Measurements from ENCODE around the gene RGS5.

Gene RGS5

DNA sequence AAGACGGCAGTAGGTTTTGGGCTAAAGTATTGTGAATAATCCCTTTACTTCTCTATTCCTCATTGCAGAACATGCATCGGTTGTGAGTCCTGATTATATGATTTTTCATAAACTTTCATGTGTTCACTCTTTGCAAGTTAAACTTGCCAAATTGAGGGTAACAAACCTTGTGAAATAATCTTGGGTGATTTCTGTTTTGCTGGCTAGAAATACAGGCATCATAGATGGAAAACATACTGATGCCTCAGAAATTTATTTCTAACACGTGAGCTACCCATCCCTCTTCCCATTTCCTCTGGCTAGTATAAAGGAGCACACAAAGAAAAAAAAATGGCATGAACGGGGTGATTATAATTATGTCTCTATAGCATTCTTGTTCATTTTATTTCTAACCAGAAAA lies 39.6 kb downstream of the RGS5 start:
- ATAC-seq: no peak
- TF ChIP-seq ZC3H10 (CRISPR knock-in tag; IDR thresholded peaks at IDR 0.05): no peak
- no peak for TF ChIP-seq PPARA (CRISPR knock-in tag; IDR thresholded peaks at IDR 0.05; ENCODE audit: borderline replicate concordance)
- TF ChIP-seq, protein P1, sequence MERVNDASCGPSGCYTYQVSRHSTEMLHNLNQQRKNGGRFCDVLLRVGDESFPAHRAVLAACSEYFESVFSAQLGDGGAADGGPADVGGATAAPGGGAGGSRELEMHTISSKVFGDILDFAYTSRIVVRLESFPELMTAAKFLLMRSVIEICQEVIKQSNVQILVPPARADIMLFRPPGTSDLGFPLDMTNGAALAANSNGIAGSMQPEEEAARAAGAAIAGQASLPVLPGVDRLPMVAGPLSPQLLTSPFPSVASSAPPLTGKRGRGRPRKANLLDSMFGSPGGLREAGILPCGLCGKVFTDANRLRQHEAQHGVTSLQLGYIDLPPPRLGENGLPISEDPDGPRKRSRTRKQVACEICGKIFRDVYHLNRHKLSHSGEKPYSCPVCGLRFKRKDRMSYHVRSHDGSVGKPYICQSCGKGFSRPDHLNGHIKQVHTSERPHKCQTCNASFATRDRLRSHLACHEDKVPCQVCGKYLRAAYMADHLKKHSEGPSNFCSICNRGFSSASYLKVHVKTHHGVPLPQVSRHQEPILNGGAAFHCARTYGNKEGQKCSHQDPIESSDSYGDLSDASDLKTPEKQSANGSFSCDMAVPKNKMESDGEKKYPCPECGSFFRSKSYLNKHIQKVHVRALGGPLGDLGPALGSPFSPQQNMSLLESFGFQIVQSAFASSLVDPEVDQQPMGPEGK (CRISPR knock-in tag; IDR thresholded peaks at IDR 0.05; ENCODE audit: borderline replicate concordance): no peak
- no peak for TF ChIP-seq ZNF70 (CRISPR knock-in tag; IDR thresholded peaks at IDR 0.05)
- TF ChIP-seq ESRRG (CRISPR knock-in tag; IDR thresholded peaks at IDR 0.05): no peak
- TF ChIP-seq, protein P2, sequence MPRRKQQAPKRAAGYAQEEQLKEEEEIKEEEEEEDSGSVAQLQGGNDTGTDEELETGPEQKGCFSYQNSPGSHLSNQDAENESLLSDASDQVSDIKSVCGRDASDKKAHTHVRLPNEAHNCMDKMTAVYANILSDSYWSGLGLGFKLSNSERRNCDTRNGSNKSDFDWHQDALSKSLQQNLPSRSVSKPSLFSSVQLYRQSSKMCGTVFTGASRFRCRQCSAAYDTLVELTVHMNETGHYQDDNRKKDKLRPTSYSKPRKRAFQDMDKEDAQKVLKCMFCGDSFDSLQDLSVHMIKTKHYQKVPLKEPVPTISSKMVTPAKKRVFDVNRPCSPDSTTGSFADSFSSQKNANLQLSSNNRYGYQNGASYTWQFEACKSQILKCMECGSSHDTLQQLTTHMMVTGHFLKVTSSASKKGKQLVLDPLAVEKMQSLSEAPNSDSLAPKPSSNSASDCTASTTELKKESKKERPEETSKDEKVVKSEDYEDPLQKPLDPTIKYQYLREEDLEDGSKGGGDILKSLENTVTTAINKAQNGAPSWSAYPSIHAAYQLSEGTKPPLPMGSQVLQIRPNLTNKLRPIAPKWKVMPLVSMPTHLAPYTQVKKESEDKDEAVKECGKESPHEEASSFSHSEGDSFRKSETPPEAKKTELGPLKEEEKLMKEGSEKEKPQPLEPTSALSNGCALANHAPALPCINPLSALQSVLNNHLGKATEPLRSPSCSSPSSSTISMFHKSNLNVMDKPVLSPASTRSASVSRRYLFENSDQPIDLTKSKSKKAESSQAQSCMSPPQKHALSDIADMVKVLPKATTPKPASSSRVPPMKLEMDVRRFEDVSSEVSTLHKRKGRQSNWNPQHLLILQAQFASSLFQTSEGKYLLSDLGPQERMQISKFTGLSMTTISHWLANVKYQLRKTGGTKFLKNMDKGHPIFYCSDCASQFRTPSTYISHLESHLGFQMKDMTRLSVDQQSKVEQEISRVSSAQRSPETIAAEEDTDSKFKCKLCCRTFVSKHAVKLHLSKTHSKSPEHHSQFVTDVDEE (CRISPR knock-in tag; IDR thresholded peaks at IDR 0.05): no peak
- TF ChIP-seq, protein P3, sequence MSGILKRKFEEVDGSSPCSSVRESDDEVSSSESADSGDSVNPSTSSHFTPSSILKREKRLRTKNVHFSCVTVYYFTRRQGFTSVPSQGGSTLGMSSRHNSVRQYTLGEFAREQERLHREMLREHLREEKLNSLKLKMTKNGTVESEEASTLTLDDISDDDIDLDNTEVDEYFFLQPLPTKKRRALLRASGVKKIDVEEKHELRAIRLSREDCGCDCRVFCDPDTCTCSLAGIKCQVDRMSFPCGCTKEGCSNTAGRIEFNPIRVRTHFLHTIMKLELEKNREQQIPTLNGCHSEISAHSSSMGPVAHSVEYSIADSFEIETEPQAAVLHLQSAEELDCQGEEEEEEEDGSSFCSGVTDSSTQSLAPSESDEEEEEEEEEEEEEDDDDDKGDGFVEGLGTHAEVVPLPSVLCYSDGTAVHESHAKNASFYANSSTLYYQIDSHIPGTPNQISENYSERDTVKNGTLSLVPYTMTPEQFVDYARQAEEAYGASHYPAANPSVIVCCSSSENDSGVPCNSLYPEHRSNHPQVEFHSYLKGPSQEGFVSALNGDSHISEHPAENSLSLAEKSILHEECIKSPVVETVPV (CRISPR knock-in tag; IDR thresholded peaks at IDR 0.05): no peak
- no peak for TF ChIP-seq BACH2 (CRISPR knock-in tag; IDR thresholded peaks at IDR 0.05; ENCODE audit: borderline replicate concordance)
- no peak for TF ChIP-seq ISL1 (CRISPR knock-in tag; IDR thresholded peaks at IDR 0.05)
- TF ChIP-seq ZFP30 (CRISPR knock-in tag; IDR thresholded peaks at IDR 0.05): no peak
- no peak for TF ChIP-seq GLIS3 (CRISPR knock-in tag; IDR thresholded peaks at IDR 0.05)
- no peak for TF ChIP-seq SNAI2 (CRISPR knock-in tag; IDR thresholded peaks at IDR 0.05)
- no peak for TF ChIP-seq RARB (CRISPR knock-in tag; IDR thresholded peaks at IDR 0.05)

DNA sequence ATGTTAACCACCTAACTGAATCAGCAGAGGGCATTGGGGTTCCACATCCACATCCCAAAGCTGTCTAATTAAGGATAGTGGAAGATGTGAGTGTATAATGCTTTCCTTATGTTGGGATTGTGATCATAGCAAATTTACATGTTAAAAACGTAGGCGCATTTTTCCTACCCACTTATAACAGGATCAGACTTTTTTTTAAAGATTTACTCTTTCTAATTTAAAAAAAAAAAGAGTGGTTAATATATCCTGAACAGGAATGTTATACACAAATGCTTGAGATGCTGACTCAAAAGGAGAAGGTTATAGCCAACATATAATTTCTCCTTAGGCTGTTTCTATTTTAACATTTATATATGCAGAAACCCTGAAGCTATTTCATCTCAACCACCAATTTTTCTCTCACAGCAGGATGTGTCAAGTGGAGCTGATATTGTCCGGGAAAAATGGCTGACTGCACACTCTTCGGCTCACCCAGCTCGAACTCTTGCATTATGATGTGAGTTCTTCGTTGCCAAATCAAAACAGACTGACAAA lies 40.3 kb downstream of the RGS5 start:
- no peak for ATAC-seq
- no peak for TF ChIP-seq TOX (CRISPR knock-in tag; IDR thresholded peaks at IDR 0.05; ENCODE audit: borderline replicate concordance)
- TF ChIP-seq PPARA (CRISPR knock-in tag; IDR thresholded peaks at IDR 0.05; ENCODE audit: borderline replicate concordance): no peak
- TF ChIP-seq, protein P2 (CRISPR knock-in tag; IDR thresholded peaks at IDR 0.05): no peak
- no peak for TF ChIP-seq ESRRG (CRISPR knock-in tag; IDR thresholded peaks at IDR 0.05)
- TF ChIP-seq, protein P4, sequence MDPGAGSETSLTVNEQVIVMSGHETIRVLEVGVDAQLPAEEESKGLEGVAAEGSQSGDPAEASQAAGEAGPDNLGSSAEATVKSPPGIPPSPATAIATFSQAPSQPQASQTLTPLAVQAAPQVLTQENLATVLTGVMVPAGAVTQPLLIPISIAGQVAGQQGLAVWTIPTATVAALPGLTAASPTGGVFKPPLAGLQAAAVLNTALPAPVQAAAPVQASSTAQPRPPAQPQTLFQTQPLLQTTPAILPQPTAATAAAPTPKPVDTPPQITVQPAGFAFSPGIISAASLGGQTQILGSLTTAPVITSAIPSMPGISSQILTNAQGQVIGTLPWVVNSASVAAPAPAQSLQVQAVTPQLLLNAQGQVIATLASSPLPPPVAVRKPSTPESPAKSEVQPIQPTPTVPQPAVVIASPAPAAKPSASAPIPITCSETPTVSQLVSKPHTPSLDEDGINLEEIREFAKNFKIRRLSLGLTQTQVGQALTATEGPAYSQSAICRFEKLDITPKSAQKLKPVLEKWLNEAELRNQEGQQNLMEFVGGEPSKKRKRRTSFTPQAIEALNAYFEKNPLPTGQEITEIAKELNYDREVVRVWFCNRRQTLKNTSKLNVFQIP (CRISPR knock-in tag; IDR thresholded peaks at IDR 0.05; ENCODE audit: borderline replicate concordance, low read depth): no peak
- no peak for TF ChIP-seq SNAI2 (CRISPR knock-in tag; IDR thresholded peaks at IDR 0.05)
- no peak for TF ChIP-seq RARB (CRISPR knock-in tag; IDR thresholded peaks at IDR 0.05)
- TF ChIP-seq OSR1 (CRISPR knock-in tag; IDR thresholded peaks at IDR 0.05): no peak
- TF ChIP-seq BACH2 (CRISPR knock-in tag; IDR thresholded peaks at IDR 0.05; ENCODE audit: borderline replicate concordance): no peak
- TF ChIP-seq, protein P5, sequence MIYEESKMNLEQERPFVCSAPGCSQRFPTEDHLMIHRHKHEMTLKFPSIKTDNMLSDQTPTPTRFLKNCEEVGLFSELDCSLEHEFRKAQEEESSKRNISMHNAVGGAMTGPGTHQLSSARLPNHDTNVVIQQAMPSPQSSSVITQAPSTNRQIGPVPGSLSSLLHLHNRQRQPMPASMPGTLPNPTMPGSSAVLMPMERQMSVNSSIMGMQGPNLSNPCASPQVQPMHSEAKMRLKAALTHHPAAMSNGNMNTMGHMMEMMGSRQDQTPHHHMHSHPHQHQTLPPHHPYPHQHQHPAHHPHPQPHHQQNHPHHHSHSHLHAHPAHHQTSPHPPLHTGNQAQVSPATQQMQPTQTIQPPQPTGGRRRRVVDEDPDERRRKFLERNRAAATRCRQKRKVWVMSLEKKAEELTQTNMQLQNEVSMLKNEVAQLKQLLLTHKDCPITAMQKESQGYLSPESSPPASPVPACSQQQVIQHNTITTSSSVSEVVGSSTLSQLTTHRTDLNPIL (CRISPR knock-in tag; IDR thresholded peaks at IDR 0.05; ENCODE audit: low read depth): no peak
- TF ChIP-seq ZFP3 (CRISPR knock-in tag; IDR thresholded peaks at IDR 0.05): no peak
- TF ChIP-seq TCF4 (CRISPR knock-in tag; IDR thresholded peaks at IDR 0.05; ENCODE audit: borderline replicate concordance): no peak
- no peak for TF ChIP-seq ARNTL (CRISPR knock-in tag; IDR thresholded peaks at IDR 0.05; ENCODE audit: borderline replicate concordance, low read depth)
- TF ChIP-seq ZC3H10 (CRISPR knock-in tag; IDR thresholded peaks at IDR 0.05): no peak
- TF ChIP-seq, protein P1 (CRISPR knock-in tag; IDR thresholded peaks at IDR 0.05; ENCODE audit: borderline replicate concordance): no peak
- no peak for TF ChIP-seq CSDC2 (CRISPR knock-in tag; IDR thresholded peaks at IDR 0.05)
- no peak for TF ChIP-seq ZFP30 (CRISPR knock-in tag; IDR thresholded peaks at IDR 0.05)
- no peak for TF ChIP-seq ZNF565 (CRISPR knock-in tag; conservative IDR thresholded peaks at IDR 0.05; ENCODE audit: low read depth)
- TF ChIP-seq ZNF8 (CRISPR knock-in tag; IDR thresholded peaks at IDR 0.05): no peak
- no peak for TF ChIP-seq ZNF70 (CRISPR knock-in tag; IDR thresholded peaks at IDR 0.05)

Data from SK-N-SH treated with all-trans-retinoic acid at 6 μM for 48 hours (cell line).